Caco-2 (cell line): ENCODE data around the gene LTO1. TPM values are rescaled to one million over a fixed set of nuclear protein-coding genes. Genes with fewer than 3 reads are reported as not detected.

Experiments used
- BruUV-seq: library from RNA; stranded (reverse); fragments of 400-500 nt; replicated peaks from 2 replicates; lab custom pipeline; 2021; lab: Mats Ljungman, UMichigan
- CTCF ChIA-PET: fragments of 300-600 bp; sonication (Branson Sonifier 250); formaldehyde crosslinking; loops from one replicate; lab custom pipeline; 2022; ENCODE audit warnings: antibody characterized with exemption; lab: Charles Lee
- POLR2A ChIA-PET: fragments of 300-600 bp; sonication (Branson Sonifier 250); formaldehyde crosslinking; loops from one replicate; lab custom pipeline; 2022; ENCODE audit warnings: antibody characterized with exemption; lab: Charles Lee
- DNase-seq, 2 experiments: peaks; one replicate each; pipeline versions ENCODE4 v3.0.0 to v3.0.0-alpha.2; 2020 to 2022
- H3K27me3 ChIP-seq: replicated peaks from 2 replicates; pipeline ENCODE4 v1.6.0; 2011; ENCODE audit warnings: low read length; ENCODE audit not compliant: control insufficient read depth, insufficient read depth
- H3K36me3 ChIP-seq: 2 replicates; pipeline ENCODE4 v1.5.1; 2011; ENCODE audit warnings: low read length; ENCODE audit not compliant: control insufficient read depth, insufficient read depth
- H3K4me1 ChIP-seq: fragments of 250-450 bp; sonication (Bioruptor Pico); 2 replicates; pipeline ENCODE4 v1.5.1; 2020; ENCODE audit warnings: mild to moderate bottlenecking
- H3K4me3 ChIP-seq: 2 replicates; pipeline ENCODE4 v1.5.1; 2011; ENCODE audit warnings: low read depth, mild to moderate bottlenecking, control low read depth, low read length
- H3K9me3 ChIP-seq: fragments of 250-450 bp; sonication (Bioruptor Pico); 2 replicates; pipeline ENCODE4 v1.5.1; 2020; ENCODE audit warnings: mild to moderate bottlenecking, moderate library complexity
- H3K27ac Mint-ChIP-seq: one replicate; pipeline ENCODE4 v1.8.0; 2022; ENCODE audit warnings: mixed read lengths; ENCODE audit not compliant: unreplicated experiment
- H3K27me3 Mint-ChIP-seq: one replicate; pipeline ENCODE4 v1.8.0; 2022; ENCODE audit warnings: mixed read lengths; ENCODE audit not compliant: insufficient read depth, unreplicated experiment
- H3K36me3 Mint-ChIP-seq: one replicate; pipeline ENCODE4 v1.8.0; 2022; ENCODE audit warnings: mild to moderate bottlenecking, mixed read lengths; ENCODE audit not compliant: insufficient read depth, unreplicated experiment
- H3K4me1 Mint-ChIP-seq: one replicate; pipeline ENCODE4 v1.8.0; 2022; ENCODE audit warnings: low read depth, mixed read lengths; ENCODE audit not compliant: unreplicated experiment
- H3K4me3 Mint-ChIP-seq: one replicate; pipeline ENCODE4 v1.8.0; 2022; ENCODE audit warnings: mild to moderate bottlenecking, moderate library complexity, mixed read lengths; ENCODE audit not compliant: unreplicated experiment
- H3K9me3 Mint-ChIP-seq: one replicate; pipeline ENCODE4 v1.8.0; 2022; ENCODE audit warnings: mixed read lengths; ENCODE audit not compliant: unreplicated experiment
- CTCF ChIP-seq, 2 experiments: fragments of 200-600 bp in 1 of 2; IDR thresholded peaks; 1 replicate in 1 of 2; 2 replicates in 1 of 2; pipeline versions ENCODE4 v1.5.1 to v1.8.0; 2011 to 2022; ENCODE audit warnings: antibody characterized with exemption in 1 of 2, control low read depth in 1 of 2, inconsistent platforms in 1 of 2, low read depth in 1 of 2, low read length in 1 of 2, mild to moderate bottlenecking in 1 of 2, moderate library complexity in 1 of 2; ENCODE audit not compliant: insufficient read depth in 1 of 2, severe bottlenecking in 1 of 2, unreplicated experiment in 1 of 2
- intact Hi-C: fragments of 100-400 bp; cut with micrococcal nuclease; formaldehyde crosslinking; loops from one replicate; pipeline ENCODE4 v1.10.0; 2022; ENCODE audit not compliant: unreplicated experiment
- total RNA-seq: library from RNA; stranded (reverse); gene quantifications from 2 replicates; pipeline ENCODE4 v1.2.3, GENCODE V29; 2022

Gene LTO1
- total RNA-seq, 1 experiment from 2014 or later = 49.3 TPM

DNA sequence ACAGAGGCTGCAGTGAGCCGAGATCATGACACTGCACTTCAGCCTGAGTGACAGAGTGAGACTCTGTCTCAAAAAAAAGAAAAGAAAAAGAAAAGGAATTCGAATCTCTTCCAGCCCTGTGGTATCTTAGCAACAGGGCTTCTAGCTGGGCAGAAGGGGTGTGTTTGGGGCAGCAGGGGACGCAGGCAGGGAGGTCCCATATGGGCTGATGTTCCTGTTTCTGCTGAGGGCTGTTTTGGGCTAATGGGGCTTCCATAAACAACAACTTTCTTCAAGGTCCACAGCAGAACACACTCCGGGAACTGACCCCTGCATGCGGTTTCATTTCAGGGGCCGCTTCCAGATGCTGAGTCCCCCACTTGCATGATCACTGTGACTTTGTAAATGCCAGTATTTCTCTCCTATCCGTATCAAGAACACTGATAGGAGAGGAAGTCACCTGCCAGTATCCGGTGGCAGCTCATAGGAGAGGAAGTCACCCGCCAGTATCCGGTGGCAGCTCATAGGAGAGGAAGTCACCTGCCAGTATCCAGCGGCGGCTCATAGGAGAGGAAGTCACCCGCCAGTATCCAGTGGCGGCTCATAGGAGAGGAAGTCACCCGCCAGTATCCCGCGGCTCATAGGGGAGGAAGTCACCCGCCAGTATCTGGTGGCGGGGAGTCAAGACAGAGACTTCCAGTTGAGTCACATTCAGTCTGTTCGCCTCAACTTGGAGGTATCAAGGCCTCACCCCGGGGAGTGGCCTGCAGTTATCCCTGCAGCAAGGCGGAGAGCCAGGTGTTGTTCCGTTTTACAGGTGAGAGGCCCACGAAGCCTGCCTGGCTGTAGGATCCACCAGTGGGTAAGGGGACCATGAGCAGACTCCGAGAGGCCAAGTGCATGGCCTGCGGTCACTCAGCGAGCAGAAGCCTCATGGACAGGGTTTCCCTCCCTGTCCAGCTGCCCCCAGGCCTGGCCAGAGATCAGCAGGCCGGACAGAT, 37.0 kb upstream of the LTO1 start:
- no peak overlapping the region for H3K4me3 ChIP-seq
- CTCF ChIA-PET = no interaction called here
- H3K27me3 Mint-ChIP-seq = no peaks in the 10 kb centered on the region
- H3K36me3 ChIP-seq = no peaks in the 10 kb centered on the region
- POLR2A ChIA-PET = interaction anchor here (0.6 kb wide), 1 partner anchor 1041 kb away, joined by 3 read pairs; no protein-coding TSS in a partner anchor
- DNase-seq = no peak
- peaks cover 7% of the 10 kb centered on the region for H3K4me1 Mint-ChIP-seq
- H3K27ac Mint-ChIP-seq = no peak overlapping the region
- no peaks in the 10 kb centered on the region for H3K9me3 Mint-ChIP-seq
- no peaks in the 10 kb centered on the region for H3K9me3 ChIP-seq
- intact Hi-C loops = loop anchor here (2.0 kb wide), 1 partner anchor 171 kb away; no protein-coding TSS in a partner anchor
- no peak overlapping the region for H3K4me3 Mint-ChIP-seq
- TF ChIP-seq CTCF (IDR thresholded peaks at IDR 0.05; ENCODE audit: insufficient read depth in 1 of 2, low read depth in 1 of 2, low read length in 1 of 2, severe bottlenecking in 1 of 2, unreplicated experiment in 1 of 2) = no peak
- no TSS peak for BruUV-seq
- H3K27me3 ChIP-seq = no peaks in the 10 kb centered on the region
- H3K4me1 ChIP-seq = peaks cover 13% of the 10 kb centered on the region
- no peaks in the 10 kb centered on the region for H3K36me3 Mint-ChIP-seq

- Mint-ChIP-seq H3K27ac (no peak overlapping the region), H3K27me3 (no peaks in the 10 kb centered on the region), H3K4me3 (no peak overlapping the region), H3K9me3 (no peaks in the 10 kb centered on the region), H3K4me1 (peaks cover 19% of the 10 kb centered on the region), H3K36me3 (no peaks in the 10 kb centered on the region)
- peaks cover 32% of the 10 kb centered on the region for H3K4me1 ChIP-seq
- intact Hi-C loops = loop anchor here (1.0 kb wide), 2 partner anchors 8 to 23 kb away; no protein-coding TSS in a partner anchor
- POLR2A ChIA-PET = no interaction called here
- H3K36me3 ChIP-seq = no peaks in the 10 kb centered on the region
- no peak overlapping the region for H3K4me3 ChIP-seq
- peak; percentile 80 to 87 for DNase-seq
- peak in 1 of 2 experiments; percentile 69 for TF ChIP-seq CTCF (IDR thresholded peaks at IDR 0.05; ENCODE audit: insufficient read depth in 1 of 2, low read depth in 1 of 2, low read length in 1 of 2, severe bottlenecking in 1 of 2, unreplicated experiment in 1 of 2)
- no TSS peak for BruUV-seq
- no peaks in the 10 kb centered on the region for H3K27me3 ChIP-seq
- H3K9me3 ChIP-seq = no peaks in the 10 kb centered on the region
- CTCF ChIA-PET = interaction anchor here (0.5 to 1.7 kb wide), 19 partner anchors 8 to 472 kb away, joined by 3 to 11 read pairs (median 3); partner anchors contain the start of gene LTO1
Measured at GRCh38 chr11:69708736-69709401, 33.7 kb upstream of the LTO1 start.

- Mint-ChIP-seq H3K4me3 (no peak overlapping the region), H3K9me3 (no peaks in the 10 kb centered on the region), H3K36me3 (no peaks in the 10 kb centered on the region), H3K27me3 (no peaks in the 10 kb centered on the region), H3K27ac (no peak overlapping the region), H3K4me1 (peaks cover 19% of the 10 kb centered on the region)
- CTCF ChIA-PET = interaction anchor here (0.5 kb wide), 1 partner anchor 180 kb away, joined by 3 read pairs; no protein-coding TSS in a partner anchor
- intact Hi-C loops = no loop called here
- TF ChIP-seq CTCF (IDR thresholded peaks at IDR 0.05; ENCODE audit: insufficient read depth in 1 of 2, low read depth in 1 of 2, low read length in 1 of 2, severe bottlenecking in 1 of 2, unreplicated experiment in 1 of 2) = no peak
- DNase-seq = no peak
- POLR2A ChIA-PET = no interaction called here
- Histone ChIP-seq H3K9me3 (no peaks in the 10 kb centered on the region), H3K4me1 (peaks cover 32% of the 10 kb centered on the region), H3K36me3 (no peaks in the 10 kb centered on the region), H3K4me3 (no peak overlapping the region), H3K27me3 (no peaks in the 10 kb centered on the region)
- BruUV-seq = no TSS peak
Measured at GRCh38 chr11:69707176-69707575, 32.0 kb upstream of the LTO1 start.
